GM12891 (cell line): ENCODE data around the gene RIMS1.
"Not testable (repeated sequence)": the region's sequence is repeated elsewhere in the genome, so short reads cannot be mapped to it uniquely, and the experiment has no call there.

Experiments
- DNase-seq: peaks from one replicate; pipeline ENCODE4 v3.0.0; 2011; ENCODE audit warnings: low spot score; ENCODE audit not compliant: insufficient read length
- FAIRE-seq: peaks from 2 replicates; lab custom pipeline; 2011; peaks lifted over from hg19 to GRCh38; lab: Jason Lieb, UNC
- PAX5 ChIP-seq: IDR thresholded peaks from 2 replicates; pipeline ENCODE4 v1.6.1; 2011; ENCODE audit warnings: low read length, moderate library complexity, mild to moderate bottlenecking; ENCODE audit not compliant: insufficient read depth, severe bottlenecking
- POLR2A ChIP-seq: IDR thresholded peaks from 2 replicates; pipeline ENCODE4 v1.6.1; 2011; ENCODE audit warnings: low read depth, low read length, control low read depth
- POLR2AphosphoS5 ChIP-seq: IDR thresholded peaks from 2 replicates; pipeline ENCODE4 v1.6.1; 2011; ENCODE audit warnings: low read depth, low read length, control low read depth
- POU2F2 ChIP-seq: IDR thresholded peaks from 2 replicates; pipeline ENCODE4 v1.6.1; 2011; ENCODE audit warnings: low read depth, mild to moderate bottlenecking, control low read depth, low read length, moderate library complexity
- SPI1 ChIP-seq: IDR thresholded peaks from 2 replicates; pipeline ENCODE4 v1.6.1; 2011; ENCODE audit warnings: low read depth, low read length, control low read depth
- TAF1 ChIP-seq: IDR thresholded peaks from 2 replicates; pipeline ENCODE4 v1.6.1; 2011; ENCODE audit warnings: low read depth, low read length, control low read depth

RIMS1 gene

DNA sequence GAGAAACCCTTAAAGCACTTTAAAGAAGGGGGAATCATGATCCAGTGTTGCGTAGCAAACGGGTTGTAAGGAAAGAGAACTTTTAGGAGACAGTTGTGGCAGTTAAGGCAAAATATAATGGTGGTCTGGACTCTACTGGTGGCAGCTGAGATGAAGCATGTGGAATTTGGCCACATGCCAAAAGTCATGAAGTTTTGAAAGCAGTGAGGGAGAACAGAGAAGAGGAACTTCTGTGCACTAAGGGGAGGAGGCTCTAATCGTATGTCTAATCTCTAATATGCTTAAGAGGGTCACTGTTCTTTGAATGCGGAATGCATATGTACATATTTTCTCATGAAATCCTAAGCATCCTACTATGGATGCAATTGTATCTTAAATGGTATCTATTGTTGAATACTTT is 91.5 kb downstream of the RIMS1 start:
- DNase-seq (no peak), FAIRE-seq (no peak)
- TF ChIP-seq TAF1 (no peak), POLR2AphosphoS5 (no peak), POU2F2 (no peak), SPI1 (no peak), PAX5 (no peak), POLR2A (no peak)

- FAIRE-seq (no peak), DNase-seq (no peak)
- TF ChIP-seq TAF1 (no peak), SPI1 (no peak), POLR2A (no peak), POLR2AphosphoS5 (no peak), PAX5 (no peak), POU2F2 (no peak)
Measured at GRCh38 chr6:71979911-71980310, 93.6 kb downstream of the RIMS1 start.

GRCh38 chr6:71982389-71982788 is 96.0 kb downstream of the RIMS1 start:
- TF ChIP-seq POLR2AphosphoS5 (no peak), SPI1 (peak; percentile 78)
- FAIRE-seq = peak; percentile 40
- DNase-seq = no peak

DNA sequence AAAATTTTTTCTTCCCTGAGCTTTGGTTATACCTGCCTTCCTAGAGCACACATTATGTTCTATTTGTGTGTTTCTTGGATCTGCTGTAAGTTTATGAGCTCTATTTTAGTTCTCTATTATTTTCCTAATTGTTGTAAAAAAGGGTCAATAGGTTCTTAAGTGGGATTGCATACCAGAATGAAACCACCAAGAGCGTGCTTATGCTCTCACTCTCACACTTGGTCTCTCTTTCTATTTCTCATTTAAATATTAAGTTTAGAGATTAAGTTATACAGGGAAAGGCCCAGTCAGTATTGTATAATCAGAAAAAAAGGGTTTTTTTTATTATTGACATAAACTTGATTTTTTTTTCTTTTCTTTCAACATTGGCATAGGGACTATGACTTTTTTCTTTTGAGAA is 96.8 kb downstream of the RIMS1 start:
- FAIRE-seq = no peak
- TF ChIP-seq PAX5 (no peak), TAF1 (no peak), SPI1 (no peak), POLR2A (no peak)
- no peak for DNase-seq

- DNase-seq = no peak
- FAIRE-seq = no peak
- no peak for TF ChIP-seq PAX5
- no peak for TF ChIP-seq POLR2AphosphoS5
- no peak for TF ChIP-seq POU2F2
- TF ChIP-seq TAF1 = no peak
- no peak for TF ChIP-seq POLR2A
- TF ChIP-seq SPI1 = no peak
Measured at GRCh38 chr6:71994705-71995271, 108.4 kb downstream of the RIMS1 start.

DNA sequence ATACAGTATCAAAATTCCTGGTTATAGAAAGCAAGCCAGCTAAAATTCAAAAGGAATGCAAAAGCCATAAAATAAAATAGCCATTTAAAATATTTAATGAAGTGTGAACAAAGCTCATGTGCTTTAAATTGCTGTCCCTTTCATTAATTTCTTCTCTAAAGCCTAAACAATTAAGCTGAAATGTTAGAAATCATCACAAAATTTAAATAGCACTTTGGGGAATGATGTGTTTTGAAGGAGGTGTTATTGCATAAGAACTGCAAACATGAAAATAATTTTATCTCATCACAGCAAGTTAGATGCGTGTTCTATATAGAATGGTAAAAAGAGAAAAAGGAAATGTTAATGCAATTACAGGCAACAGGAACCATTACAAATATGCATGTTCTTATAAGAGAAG is 111.0 kb downstream of the RIMS1 start:
- TF ChIP-seq POLR2A (no peak), PAX5 (no peak), SPI1 (no peak), POLR2AphosphoS5 (no peak), TAF1 (no peak), POU2F2 (no peak)
- DNase-seq = no peak
- FAIRE-seq = no peak

GRCh38 chr6:72002415-72002814 is 116.1 kb downstream of the RIMS1 start:
- FAIRE-seq (no peak), DNase-seq (no peak)
- TF ChIP-seq PAX5 (no peak), POU2F2 (no peak), POLR2A (no peak), TAF1 (no peak), SPI1 (no peak), POLR2AphosphoS5 (no peak)

DNA sequence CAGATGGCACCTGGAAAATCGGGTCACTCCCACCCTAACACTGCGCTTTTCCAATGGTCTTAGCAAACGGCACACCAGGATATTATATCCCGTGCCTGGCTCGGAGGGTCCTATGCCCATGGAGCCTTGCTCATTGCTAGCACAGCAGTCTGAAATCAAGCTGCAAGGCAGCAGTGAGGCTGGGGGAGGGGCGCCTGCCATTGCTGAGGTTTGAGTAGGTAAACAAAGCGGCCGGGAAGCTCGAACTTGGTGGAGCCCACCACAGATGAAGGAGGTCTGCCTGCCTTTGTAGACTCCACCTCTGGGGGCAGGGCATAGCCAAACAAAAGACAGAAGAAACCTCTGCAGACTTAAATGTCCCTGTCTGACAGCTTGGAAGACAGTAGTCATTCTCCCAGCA is 120.2 kb downstream of the RIMS1 start:
- not testable (repeated sequence) for FAIRE-seq, DNase-seq

DNA sequence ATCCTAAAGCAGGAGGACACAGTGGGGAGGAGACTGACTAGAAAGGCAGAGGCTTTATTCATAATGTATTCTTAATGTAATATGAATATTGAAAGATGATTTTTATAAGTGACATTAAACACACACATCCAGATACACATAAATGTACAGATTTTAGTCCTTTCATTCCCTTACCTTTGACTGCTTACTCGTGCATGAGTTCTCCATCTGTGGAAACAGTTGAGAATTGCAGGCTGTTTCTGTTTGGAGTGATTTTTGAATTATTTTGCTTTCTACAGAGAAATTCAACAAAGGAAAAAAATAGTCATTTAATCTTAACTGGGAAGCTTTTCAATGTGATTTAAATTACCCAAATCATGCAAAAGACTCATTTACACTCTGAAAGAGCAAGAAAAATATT is 136.5 kb downstream of the RIMS1 start:
- DNase-seq (no peak), FAIRE-seq (no peak)
- no peak for TF ChIP-seq TAF1
- TF ChIP-seq POLR2AphosphoS5 = no peak
- TF ChIP-seq PAX5 = no peak
- no peak for TF ChIP-seq POLR2A
- TF ChIP-seq SPI1 = no peak
- TF ChIP-seq POU2F2 = no peak

DNA sequence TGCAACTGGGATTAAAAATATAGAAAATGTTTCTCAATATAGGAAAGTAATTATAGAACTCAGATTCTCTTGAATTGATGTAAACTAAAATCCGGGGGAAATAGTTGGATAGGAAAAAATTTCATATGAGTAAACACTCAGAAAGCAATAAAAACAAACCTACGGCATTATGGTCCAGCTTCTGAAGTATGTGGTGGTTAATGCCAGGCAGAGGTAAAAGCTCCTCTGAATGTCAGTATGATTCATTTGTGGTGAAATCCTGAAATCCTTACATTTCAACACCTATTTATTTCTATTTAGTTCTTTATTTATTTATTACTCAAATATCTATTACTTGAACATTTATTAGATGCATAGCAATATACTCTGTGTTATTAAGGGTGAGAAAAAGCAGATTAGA is 145.1 kb downstream of the RIMS1 start:
- no peak for FAIRE-seq
- TF ChIP-seq POLR2A = no peak
- TF ChIP-seq PAX5 = no peak
- no peak for TF ChIP-seq SPI1
- TF ChIP-seq TAF1 = no peak
- no peak for TF ChIP-seq POLR2AphosphoS5
- no peak for DNase-seq

DNA sequence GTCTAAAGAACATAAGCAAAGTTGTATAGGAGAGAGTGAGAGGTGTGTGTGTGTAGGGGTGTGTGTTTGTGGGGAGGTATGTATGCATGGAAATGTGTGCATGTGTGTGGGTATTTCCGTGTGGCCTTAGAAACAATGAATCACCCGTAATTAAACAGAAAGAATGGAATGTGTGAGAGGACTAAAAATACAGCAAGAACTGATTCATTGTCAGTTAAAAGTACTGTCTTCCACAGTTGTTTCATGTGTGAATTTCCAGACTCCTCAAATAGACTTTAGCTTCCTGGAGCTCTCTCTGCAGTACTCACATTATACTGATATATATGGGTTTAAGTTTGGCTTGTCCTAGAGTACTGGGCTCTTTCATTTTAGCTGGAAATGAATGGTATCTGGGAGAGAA is 145.7 kb downstream of the RIMS1 start:
- DNase-seq = no peak
- FAIRE-seq = no peak

GRCh38 chr6:72035486-72035885 is 149.1 kb downstream of the RIMS1 start:
- TF ChIP-seq SPI1 (no peak), POU2F2 (no peak), POLR2AphosphoS5 (no peak), POLR2A (no peak), PAX5 (no peak), TAF1 (no peak)
- DNase-seq (no peak), FAIRE-seq (no peak)

More for the DNA sequence above, 145.7 kb downstream of the RIMS1 start:
- TF ChIP-seq PAX5 (no peak), POLR2AphosphoS5 (no peak)
